Left cardiac atrium (tissue), 4 donors: ENCODE results near the gene MAP7. TPM values are rescaled to one million over a fixed set of nuclear protein-coding genes. Genes with fewer than 3 reads are reported as not detected.
A peak's percentile ranks its signal among the peaks of the same experiment; 100 is the strongest.

Source experiments
- ATAC-seq, 2 donors: fragments of 200-7000 bp; cut with Tn5 transposase; one replicate each; pipeline ENCODE4 v1.9.1; 2020; ENCODE audit warnings: mild to moderate bottlenecking in 2 of 2, moderate library complexity in 2 of 2
- DNase-seq: peaks from one replicate; pipeline ENCODE4 v3.0.0-alpha.2; 2020
- intact Hi-C, 2 donors: fragments of 100-400 bp; cut with DNase I; formaldehyde crosslinking; loops; one replicate each; pipeline versions ENCODE4 v1.14.1 to v1.15.1; 2022 to 2023
- total RNA-seq, 2 donors: library from RNA; stranded (reverse); fragmentation: NEBNext Ultra II Directional; extraction: Animal tissue kit (Norgen Biotek cat#: 25700); gene quantifications; one replicate each; pipeline ENCODE4 v1.2.1, GENCODE V29; 2021
- donor health status: DM: no; HTN: yes; CAD: no.
- donor health status: DM: no; HTN: yes; CAD: no; lungs with severe emphysema.
- donor health status: DM: yes; HTN: yes; CAD: no.
- donor health status: Dilated cardiomyopathy.

The MAP7 gene
- total RNA-seq, 2 donors from 2014 or later, result 2.2 to 2.3 TPM

DNA sequence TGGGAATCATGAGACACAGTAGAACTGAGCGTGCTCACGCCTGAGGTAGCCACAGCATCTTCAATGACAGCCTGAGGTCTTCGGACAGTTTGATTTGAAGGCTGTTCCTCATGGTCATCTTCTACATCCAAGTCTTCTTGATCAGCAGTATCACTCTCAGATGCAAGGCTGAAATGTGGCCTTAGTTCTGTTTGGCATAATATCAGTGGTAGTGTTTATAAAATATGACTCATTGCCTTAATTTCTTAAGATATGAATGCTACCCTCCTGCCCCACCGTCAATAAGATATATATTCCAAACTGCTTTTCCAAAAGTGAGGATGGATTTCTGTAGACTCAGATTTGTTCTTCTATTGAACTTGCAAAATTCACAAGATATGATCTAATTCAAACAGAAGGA is 17.5 kb upstream of the MAP7 start:
- DNase-seq, result no peak
- intact Hi-C loops, result no loop called here
- peak in 1 of 2 donors; percentile 33 for ATAC-seq

DNA sequence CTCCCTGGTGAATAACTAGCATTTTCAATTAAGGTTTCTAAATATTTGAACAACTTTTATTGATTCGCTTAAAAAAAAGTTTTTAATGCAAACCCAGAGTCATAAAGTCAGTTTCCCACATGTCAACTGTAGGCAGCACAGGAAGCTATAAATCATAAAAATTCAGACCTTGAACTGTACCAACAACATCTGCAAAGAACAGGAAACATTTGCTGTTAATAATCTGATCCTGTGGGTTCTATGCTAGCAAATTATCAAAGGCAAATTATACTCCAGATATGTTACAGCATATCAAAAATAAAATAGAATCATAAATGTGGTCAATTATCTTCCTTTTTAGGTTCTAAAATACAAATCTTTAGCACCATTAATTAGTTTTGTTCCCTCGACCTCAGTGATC is 16.6 kb upstream of the MAP7 start:
- no peak for ATAC-seq
- no peak for DNase-seq
- intact Hi-C loops, result no loop called here

DNA sequence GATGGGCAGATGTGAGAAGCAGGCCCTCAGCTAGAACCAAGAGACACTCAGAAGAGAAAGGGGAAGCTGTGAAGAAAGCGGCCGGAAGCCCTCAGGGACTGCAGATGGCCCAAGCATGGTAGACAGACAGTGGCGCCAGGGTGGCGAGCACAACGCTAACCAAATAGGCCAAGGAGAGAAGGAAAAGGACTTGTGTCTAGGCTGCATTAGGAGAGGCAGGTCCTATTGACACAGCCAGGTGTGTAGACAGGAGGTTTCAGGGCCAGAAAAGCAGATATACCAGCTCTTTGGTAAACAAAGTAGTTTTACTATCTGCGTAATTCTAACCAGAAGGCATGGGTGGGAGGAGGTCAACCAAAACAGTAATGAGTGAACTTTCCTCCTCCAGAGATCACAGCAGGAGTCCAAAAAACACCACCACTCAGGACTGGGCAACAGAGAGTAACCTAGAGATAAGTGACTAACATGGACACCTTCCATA is 15.8 kb upstream of the MAP7 start:
- DNase-seq, result no peak
- peak in 1 of 2 donors; percentile 27 for ATAC-seq

DNA sequence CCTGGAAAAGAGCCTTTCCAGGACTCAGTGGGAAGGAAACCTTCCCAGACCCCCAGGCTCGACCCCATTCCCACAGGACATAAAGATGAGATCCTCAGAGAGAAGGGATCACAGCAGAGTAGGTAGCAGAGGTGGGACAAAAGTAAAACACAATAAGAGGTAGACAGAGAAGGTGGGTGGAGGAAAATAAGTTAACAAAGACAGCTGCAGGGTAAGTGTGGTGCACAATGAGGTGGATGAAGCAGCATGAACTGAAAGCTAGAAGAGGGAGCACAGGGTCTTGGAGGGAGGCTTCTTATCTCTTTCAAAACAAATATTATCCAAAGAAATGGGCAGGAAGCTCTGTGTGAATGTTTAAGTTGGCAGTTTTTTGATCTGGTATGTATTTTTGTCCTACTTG is 14.0 kb upstream of the MAP7 start:
- intact Hi-C loops, result no loop called here
- DNase-seq (no peak), ATAC-seq (no peak)

More for the DNA sequence above, 15.8 kb upstream of the MAP7 start:
- intact Hi-C loops, result no loop called here

DNA sequence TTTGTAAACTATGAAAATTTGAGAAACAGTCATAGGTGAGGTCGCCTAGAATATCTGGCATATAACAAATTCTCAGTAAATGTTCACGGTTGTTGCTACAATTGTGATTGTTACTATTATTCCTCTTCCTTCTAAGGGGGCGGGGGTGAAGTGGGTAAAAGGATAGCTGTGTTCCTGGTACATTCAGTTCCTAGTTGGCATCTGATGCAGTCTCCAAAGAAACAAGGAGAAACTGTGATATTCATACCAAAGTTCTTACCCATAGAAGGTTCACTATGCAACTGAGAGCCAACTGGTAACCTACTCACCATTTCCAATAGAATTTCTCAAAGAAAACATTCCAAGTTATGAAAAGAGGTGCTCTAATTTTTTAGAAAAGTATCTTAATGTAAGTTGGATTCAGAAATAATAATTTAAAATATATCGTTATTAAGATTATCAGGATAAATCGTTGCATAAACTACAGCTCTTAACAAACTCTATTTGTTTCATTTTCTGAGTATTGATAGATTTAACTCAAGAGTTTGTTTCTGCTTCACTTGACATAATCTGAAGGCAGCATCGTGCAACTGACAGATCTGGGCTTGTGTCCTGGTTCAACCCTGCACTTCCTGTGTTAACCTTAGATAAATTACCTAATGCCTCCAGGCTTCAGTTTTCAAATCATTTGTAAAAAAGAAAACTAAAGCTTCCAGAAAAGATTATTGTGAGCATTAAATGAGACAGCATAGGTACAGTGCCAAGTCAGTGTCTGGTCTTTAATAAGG is 13.3 kb upstream of the MAP7 start:
- ATAC-seq (peak in 1 of 2 donors; percentile 22), DNase-seq (no peak)
- intact Hi-C loops, result no loop called here

DNA sequence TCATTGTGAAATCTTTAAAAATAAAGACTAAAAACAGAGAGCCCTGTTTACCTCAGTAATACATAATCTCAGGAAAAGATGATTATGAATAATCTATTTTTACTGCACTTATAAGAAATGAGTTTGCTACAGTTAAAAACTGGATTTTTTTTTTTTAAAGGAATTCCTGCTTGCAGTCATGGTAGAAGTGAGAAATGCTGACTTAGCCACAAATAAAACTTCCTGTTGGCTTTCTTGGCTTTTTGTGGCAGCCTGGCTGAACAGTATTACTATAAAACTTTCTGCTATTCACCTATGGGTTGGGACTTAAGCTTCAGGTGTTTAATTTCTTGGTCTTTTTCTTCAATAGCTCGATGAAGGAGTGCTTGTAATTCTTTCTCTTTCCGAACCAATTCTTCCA is 12.0 kb upstream of the MAP7 start:
- intact Hi-C loops, result no loop called here
- no peak for ATAC-seq
- DNase-seq, result no peak

DNA sequence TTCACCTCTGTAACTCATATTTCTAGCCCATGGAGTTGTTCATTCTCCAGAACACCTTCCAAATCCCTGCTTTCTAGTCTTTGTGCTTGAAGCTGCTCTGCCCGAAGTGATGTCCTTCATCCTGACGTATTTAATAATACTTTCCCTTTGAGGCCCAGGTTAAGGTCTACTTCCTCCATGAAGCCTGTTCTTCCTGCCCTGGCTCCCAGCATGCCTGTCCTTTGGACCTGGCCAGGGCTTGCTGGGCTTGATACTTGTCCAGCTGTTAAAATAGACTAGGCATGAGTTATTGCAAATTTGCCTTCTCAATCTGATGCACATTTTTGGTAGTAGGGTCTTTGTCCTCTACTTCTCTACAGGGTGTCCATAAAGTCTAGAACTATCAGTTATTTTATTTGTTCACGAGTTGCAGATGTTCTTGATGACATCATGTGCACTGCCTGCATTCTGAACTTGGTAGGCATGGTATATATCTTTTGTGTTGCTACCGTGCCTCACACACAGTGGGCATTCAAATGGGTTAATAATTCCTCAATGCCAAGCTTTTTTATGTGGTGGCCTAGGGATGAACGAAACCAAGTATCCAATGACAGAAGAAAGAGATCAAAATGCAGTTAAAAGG is 3.1 kb upstream of the MAP7 start:
- ATAC-seq, result no peak
- intact Hi-C loops, result no loop called here
- DNase-seq, result no peak

DNA sequence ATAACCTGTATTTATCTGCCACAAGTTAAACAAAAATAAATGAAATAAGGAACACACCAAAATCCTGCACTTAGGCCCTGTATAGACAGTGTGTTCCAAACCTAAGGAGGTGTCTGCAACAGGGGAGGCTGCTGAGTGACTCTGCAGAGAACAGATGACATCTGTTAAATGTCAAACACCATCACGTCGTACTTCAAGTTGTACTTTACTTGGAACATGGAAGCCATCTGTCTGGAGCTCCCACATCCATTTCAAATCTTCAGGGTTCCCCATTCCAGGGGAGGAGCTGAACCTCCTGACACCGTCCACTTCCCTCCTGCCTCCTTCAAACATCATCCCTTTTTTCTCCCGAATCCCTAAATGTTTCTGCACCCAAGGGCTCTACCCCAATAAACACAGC is 1.8 kb upstream of the MAP7 start:
- no peak for ATAC-seq
- intact Hi-C loops, result no loop called here

DNA sequence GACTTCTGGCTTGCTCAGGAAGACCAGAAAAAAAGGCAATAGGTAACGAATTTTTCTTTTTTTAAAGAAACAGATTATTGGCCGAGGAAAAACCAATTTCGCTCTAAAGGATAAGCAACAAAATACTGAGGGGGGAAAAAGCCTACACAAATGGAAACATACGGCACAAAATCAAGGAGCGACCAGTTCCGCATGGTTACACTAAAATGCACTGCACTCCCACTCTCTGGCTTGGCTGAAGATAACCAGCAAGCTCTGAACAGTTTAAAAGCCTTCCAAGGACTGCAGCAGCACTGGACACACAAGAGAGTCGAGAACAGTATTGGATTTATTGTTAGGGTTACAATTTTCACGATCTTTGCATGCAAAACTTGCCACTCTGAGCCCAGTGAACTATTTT is 881 bp upstream of the MAP7 start:
- intact Hi-C loops, result no loop called here
- ATAC-seq (no peak), DNase-seq (no peak)

More for the DNA sequence above, 1.8 kb upstream of the MAP7 start:
- DNase-seq, result no peak

DNA sequence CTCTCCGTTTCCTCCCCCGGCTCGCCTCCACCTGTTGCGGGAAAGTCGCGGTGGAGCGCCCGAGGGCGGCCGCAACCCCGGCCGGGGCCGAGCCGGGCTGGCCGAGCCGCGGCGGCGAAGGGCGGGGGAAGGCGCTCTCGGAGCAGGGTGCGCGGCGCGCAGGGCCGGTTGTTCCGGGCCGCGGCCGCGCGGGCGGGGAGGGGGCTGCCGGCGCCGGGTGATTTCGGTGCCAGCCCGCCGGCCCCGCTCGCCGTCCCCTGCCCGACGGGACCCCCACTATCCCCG is 235 bp downstream of the MAP7 start:
- ATAC-seq (peak; percentile 86 to 90), DNase-seq (no peak)
- intact Hi-C loops, result no loop called here

DNA sequence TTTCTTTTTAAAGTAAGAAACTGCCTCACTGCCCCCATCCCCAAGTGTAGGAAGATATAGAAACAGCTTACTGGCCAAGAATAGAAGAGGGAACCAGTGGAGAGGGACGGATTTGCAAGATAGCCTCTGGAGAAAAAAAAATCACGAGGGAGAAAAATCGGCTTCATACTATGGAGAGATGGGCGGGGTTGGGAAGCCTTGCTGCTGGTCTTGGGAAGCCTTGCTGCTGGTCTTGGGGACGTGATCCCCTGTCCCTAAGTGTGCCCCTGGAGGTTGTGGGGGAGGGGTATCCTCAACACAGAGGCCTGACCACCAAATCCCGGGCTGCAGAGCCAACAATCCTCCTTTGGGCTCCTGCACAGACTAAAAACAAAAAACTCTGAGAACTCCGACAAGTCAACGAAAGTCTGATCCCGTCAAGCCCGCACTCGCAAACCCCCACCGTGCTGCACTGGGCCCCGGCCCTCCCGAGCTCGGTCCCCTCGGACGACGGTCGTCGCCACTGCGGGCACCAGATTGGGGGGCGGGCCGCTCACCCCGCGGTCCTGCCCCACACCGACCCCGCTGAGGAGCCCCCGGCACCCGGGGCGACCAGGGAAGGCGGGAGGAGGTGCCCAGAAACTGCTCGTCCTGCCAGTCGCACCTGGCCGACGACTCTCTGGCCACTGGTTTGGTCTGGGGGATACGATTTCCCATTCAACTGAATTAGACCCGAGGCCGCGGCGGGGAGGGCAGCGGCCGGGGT is 750 bp downstream of the MAP7 start:
- ATAC-seq (peak; percentile 13 to 14), DNase-seq (no peak)
- intact Hi-C loops, result no loop called here

DNA sequence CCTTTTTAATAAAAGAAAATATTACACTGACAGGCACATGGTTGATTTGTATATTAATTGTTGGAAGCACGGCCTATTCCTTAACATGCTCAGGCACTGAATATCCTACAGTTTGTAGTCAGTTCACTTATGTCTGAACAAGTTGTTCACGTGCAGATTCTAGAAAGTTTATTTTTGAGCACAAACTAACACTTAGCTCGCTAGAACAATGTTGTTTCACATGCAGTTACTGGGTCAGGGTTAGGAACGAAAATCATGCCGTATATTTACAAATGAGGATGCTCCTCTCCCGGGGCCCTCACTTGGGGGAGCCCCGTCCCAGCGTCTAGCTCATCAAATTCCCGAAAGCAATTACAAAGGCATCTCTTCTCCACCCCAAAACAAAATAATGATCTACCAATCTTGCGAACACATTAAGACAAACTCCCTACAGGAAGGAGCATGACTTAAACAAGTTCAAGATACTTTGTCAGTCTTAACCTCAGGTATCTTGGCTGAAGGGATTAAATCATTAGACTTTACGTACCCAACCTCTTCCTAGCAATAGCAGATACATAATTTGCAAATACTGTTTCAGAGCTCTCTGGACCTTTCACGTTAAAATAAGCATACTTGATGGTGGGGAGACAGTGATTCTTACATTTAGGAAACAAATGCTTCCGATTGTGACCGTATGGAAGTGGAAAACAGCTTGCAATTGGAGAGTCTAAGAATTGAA is 1.5 kb downstream of the MAP7 start:
- intact Hi-C loops, result no loop called here
- ATAC-seq (no peak), DNase-seq (no peak)

DNA sequence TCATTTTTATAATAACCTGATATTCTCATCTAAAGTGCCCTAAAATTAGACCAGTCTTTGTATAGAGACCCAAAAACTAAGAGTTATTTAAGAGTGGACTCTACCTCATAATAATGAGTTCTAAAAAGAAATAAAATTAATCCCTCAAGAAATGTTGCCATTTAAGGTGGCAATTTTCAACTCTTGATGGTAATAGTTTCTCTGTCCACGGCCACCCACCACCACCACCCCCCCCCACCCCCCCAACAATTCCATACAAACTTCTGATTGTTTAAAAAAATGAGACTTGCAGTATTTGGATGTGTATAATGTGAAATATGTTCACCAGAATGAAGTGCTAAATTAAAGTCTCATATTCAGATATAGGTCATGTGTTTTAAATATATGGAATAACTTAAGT is 2.4 kb downstream of the MAP7 start:
- intact Hi-C loops, result no loop called here
- ATAC-seq, result no peak

DNA sequence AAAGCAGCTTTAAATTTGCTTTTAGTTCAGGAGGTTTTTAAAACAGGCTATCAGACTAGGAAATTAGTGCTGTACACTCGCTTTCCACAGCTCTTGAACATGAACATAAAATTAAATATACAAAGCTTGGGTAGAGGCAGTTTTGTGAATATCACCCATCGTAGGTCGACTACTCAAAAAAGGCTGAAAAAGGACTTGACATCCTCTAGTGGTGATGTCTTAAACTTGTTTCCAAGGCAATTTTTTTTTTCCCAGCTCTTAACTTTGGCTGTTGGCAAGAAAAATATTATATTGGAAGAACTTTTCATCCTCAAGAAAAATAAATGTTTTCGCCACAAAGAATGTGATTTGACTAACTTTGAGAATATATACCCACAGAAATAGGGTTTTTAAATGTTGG is 2.9 kb downstream of the MAP7 start:
- DNase-seq (no peak), ATAC-seq (no peak)
- intact Hi-C loops, result no loop called here

More for the DNA sequence above, 2.4 kb downstream of the MAP7 start:
- no peak for DNase-seq

DNA sequence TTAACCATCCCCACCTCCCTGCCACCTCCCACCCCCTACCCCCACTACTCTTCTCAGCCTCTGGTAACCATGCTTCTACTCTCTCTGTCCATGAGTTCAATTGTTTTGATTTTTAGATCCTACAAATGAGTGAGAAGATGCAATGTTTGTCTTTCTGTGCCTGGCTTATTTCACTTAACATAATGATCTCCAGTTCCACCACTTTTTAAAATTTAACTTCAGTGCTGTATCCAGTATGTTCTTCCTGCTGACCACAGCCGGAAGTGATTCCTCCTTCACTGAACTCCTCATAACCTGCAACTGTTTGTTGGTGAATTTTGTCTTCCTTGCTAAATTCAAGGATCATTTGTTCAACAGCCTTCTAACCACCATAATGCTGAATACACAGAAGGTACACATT is 3.9 kb downstream of the MAP7 start:
- DNase-seq, result no peak
- no peak for ATAC-seq
- intact Hi-C loops, result no loop called here

DNA sequence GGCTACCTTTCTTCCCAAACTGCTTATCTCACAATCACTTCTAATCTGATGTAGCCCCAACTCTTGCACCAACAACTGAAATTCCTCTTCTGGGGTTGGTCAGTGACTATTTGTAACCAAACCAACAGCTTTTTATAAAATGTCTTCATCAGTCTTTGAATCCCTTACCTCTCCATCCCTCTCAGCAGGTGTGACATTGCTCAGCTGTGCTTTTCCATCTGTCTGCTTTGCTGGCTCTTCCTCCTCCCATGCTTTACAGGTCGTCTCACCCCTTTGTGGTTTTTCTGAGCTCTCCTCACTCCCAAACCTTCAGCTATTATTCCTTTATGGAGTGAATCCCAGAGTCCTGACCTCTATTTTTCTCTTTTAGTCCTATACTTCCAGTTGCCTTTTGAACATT is 5.9 kb downstream of the MAP7 start:
- intact Hi-C loops, result no loop called here
- DNase-seq (no peak), ATAC-seq (no peak)

DNA sequence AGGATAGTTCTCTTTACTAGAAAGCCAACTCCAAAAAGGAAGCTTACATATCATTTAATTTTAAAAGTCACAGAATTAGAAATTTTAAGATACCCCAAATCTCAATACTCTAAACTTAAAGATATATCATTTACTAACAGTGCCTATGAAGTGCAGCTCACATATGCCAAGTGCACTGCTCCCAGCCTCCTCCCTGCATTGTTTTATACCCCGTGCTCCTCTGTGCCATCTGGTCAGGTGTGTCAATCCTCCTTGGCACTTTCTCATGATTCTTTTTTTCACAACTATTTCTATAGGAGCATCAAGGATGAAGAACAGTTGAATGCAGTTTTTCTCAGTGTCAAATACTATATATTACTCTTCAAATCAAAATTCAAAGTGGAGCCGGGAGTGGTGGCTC is 8.8 kb downstream of the MAP7 start:
- ATAC-seq (no peak), DNase-seq (no peak)
- intact Hi-C loops, result no loop called here

DNA sequence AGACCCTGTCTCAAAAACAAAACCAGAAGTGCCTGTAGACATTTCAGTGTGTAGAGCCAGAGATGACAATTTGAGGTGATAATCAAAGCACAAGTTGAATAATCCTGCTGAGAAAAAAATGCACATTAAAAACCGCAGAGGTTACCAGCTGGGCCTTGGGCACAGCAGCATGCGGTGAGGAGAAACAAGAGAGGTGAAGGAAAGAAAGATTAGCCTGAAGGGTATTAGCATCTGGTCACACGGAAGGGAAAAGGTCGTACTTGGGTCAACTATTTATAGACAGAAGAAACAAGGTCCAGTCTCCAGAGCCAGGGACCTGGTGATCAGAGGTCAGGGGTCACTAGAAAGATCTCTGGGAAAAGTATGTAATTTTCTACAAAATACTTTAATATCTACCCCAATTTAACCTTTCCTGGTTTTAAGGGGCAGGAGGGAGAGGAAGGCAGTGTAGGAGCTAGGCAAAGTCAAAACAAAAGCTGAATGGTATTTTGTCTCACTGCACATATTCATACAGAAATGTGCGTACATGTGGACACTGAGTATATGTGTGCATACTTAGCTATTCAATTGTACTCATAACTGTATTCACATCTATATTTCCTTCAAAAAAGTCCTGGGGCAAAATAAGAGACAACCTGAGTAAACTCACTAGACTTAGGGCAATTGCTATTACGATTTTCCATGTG is 10.1 kb downstream of the MAP7 start:
- DNase-seq (no peak), ATAC-seq (no peak)
- intact Hi-C loops, result no loop called here

DNA sequence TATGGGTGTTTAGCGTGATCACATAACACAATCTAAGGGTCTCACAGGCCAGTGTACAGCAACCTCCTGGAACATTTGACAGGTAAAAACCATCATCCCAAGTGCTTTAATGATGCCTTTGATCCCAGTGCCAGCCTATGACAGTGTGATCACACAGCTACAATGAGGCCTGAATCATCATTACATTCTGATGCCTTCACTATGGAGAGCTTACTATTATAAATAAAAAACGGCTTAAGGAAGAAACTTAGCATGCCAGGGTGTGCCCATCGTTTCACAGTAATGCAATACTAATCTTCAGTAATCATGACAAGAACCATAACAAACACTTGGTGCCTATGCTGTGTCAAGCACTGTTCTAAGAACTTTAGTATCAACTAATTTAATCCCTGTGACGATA is 11.4 kb downstream of the MAP7 start:
- intact Hi-C loops, result no loop called here
- ATAC-seq (no peak), DNase-seq (no peak)
